ENCODE results near the gene RIMS1. TPM values are rescaled to one million over a fixed set of nuclear protein-coding genes. Genes with fewer than 3 reads are reported as not detected.

The RIMS1 gene
- total and polyA plus RNA-seq, 2 donors, result 0.09 to 0.14 TPM

- no peak overlapping the region for H3K4me3 ChIP-seq (ENCODE audit: low read length in 2 of 2)
- H3K27ac ChIP-seq (ENCODE audit: low read depth in 1 of 2, low read length in 1 of 2), result no peak overlapping the region
- no peaks in the 10 kb centered on the region for H3K4me1 ChIP-seq (ENCODE audit: control insufficient read depth in 2 of 2, insufficient read depth in 2 of 2, low read length in 2 of 2)
- DNase-seq (ENCODE audit: low read depth in 6 of 9, low spot score in 9 of 9), result no peak
- no peaks in the 10 kb centered on the region for H3K9me3 ChIP-seq (ENCODE audit: control insufficient read depth in 2 of 2, insufficient read depth in 1 of 2, low read length in 1 of 2)
- no peaks in the 10 kb centered on the region for H3K36me3 ChIP-seq (ENCODE audit: control insufficient read depth in 2 of 2, insufficient read depth in 2 of 2, low read length in 1 of 2)
- no peaks in the 10 kb centered on the region for H3K27me3 ChIP-seq (ENCODE audit: control insufficient read depth in 2 of 2, insufficient read depth in 1 of 2, low read length in 1 of 2)
- WGBS, result 61% methylated on average over 4 of the region's 4 CpGs
These were observed 496.5 kb downstream of the RIMS1 start for GRCh38 chr6:72382602-72383529.

GRCh38 chr6:72386324-72386723 is 500.0 kb downstream of the RIMS1 start:
- Histone ChIP-seq H3K27ac (ENCODE audit: low read depth in 1 of 2, low read length in 1 of 2) (no peak overlapping the region), H3K9me3 (ENCODE audit: control insufficient read depth in 2 of 2, insufficient read depth in 1 of 2, low read length in 1 of 2) (no peaks in the 10 kb centered on the region), H3K36me3 (ENCODE audit: control insufficient read depth in 2 of 2, insufficient read depth in 2 of 2, low read length in 1 of 2) (no peaks in the 10 kb centered on the region), H3K4me3 (ENCODE audit: low read length in 2 of 2) (no peak overlapping the region), H3K27me3 (ENCODE audit: control insufficient read depth in 2 of 2, insufficient read depth in 1 of 2, low read length in 1 of 2) (no peaks in the 10 kb centered on the region), H3K4me1 (ENCODE audit: control insufficient read depth in 2 of 2, insufficient read depth in 2 of 2, low read length in 2 of 2) (no peaks in the 10 kb centered on the region)
- no peak for DNase-seq (ENCODE audit: low read depth in 6 of 9, low spot score in 9 of 9)
- WGBS, result 82% methylated on average over 8 of the region's 8 CpGs

GRCh38 chr6:72389698-72390097 is 503.3 kb downstream of the RIMS1 start:
- Histone ChIP-seq H3K4me1 (ENCODE audit: control insufficient read depth in 2 of 2, insufficient read depth in 2 of 2, low read length in 2 of 2) (no peaks in the 10 kb centered on the region), H3K4me3 (ENCODE audit: low read length in 2 of 2) (no peak overlapping the region), H3K9me3 (ENCODE audit: control insufficient read depth in 2 of 2, insufficient read depth in 1 of 2, low read length in 1 of 2) (no peaks in the 10 kb centered on the region), H3K27me3 (ENCODE audit: control insufficient read depth in 2 of 2, insufficient read depth in 1 of 2, low read length in 1 of 2) (no peaks in the 10 kb centered on the region), H3K36me3 (ENCODE audit: control insufficient read depth in 2 of 2, insufficient read depth in 2 of 2, low read length in 1 of 2) (no peaks in the 10 kb centered on the region), H3K27ac (ENCODE audit: low read depth in 1 of 2, low read length in 1 of 2) (no peak overlapping the region)
- WGBS, result 100% methylated on average over 1 of the region's 1 CpG
- no peak for DNase-seq (ENCODE audit: low read depth in 6 of 9, low spot score in 9 of 9)

GRCh38 chr6:72390548-72390947 is 504.2 kb downstream of the RIMS1 start:
- Histone ChIP-seq H3K27ac (ENCODE audit: low read depth in 1 of 2, low read length in 1 of 2) (no peak overlapping the region), H3K4me3 (ENCODE audit: low read length in 2 of 2) (no peak overlapping the region), H3K27me3 (ENCODE audit: control insufficient read depth in 2 of 2, insufficient read depth in 1 of 2, low read length in 1 of 2) (no peaks in the 10 kb centered on the region), H3K4me1 (ENCODE audit: control insufficient read depth in 2 of 2, insufficient read depth in 2 of 2, low read length in 2 of 2) (no peaks in the 10 kb centered on the region), H3K36me3 (ENCODE audit: control insufficient read depth in 2 of 2, insufficient read depth in 2 of 2, low read length in 1 of 2) (no peaks in the 10 kb centered on the region), H3K9me3 (ENCODE audit: control insufficient read depth in 2 of 2, insufficient read depth in 1 of 2, low read length in 1 of 2) (no peaks in the 10 kb centered on the region)
- 95% methylated on average over 4 of the region's 4 CpGs for WGBS
- DNase-seq (ENCODE audit: low read depth in 6 of 9, low spot score in 9 of 9), result no peak

- Histone ChIP-seq H3K36me3 (ENCODE audit: control insufficient read depth in 2 of 2, insufficient read depth in 2 of 2, low read length in 1 of 2) (no peaks in the 10 kb centered on the region), H3K27ac (ENCODE audit: low read depth in 1 of 2, low read length in 1 of 2) (no peak overlapping the region), H3K27me3 (ENCODE audit: control insufficient read depth in 2 of 2, insufficient read depth in 1 of 2, low read length in 1 of 2) (no peaks in the 10 kb centered on the region), H3K9me3 (ENCODE audit: control insufficient read depth in 2 of 2, insufficient read depth in 1 of 2, low read length in 1 of 2) (no peaks in the 10 kb centered on the region), H3K4me3 (ENCODE audit: low read length in 2 of 2) (no peak overlapping the region), H3K4me1 (ENCODE audit: control insufficient read depth in 2 of 2, insufficient read depth in 2 of 2, low read length in 2 of 2) (no peaks in the 10 kb centered on the region)
- no peak for DNase-seq (ENCODE audit: low read depth in 6 of 9, low spot score in 9 of 9)
These were observed 515.5 kb downstream of the RIMS1 start for GRCh38 chr6:72401865-72402264.

- WGBS, result 95% methylated on average over 2 of the region's 2 CpGs
- no peak overlapping the region for H3K4me3 ChIP-seq (ENCODE audit: low read length in 2 of 2)
- no peaks in the 10 kb centered on the region for H3K4me1 ChIP-seq (ENCODE audit: control insufficient read depth in 2 of 2, insufficient read depth in 2 of 2, low read length in 2 of 2)
- no peaks in the 10 kb centered on the region for H3K36me3 ChIP-seq (ENCODE audit: control insufficient read depth in 2 of 2, insufficient read depth in 2 of 2, low read length in 1 of 2)
- no peak overlapping the region for H3K27ac ChIP-seq (ENCODE audit: low read depth in 1 of 2, low read length in 1 of 2)
- H3K27me3 ChIP-seq (ENCODE audit: control insufficient read depth in 2 of 2, insufficient read depth in 1 of 2, low read length in 1 of 2), result no peaks in the 10 kb centered on the region
- no peaks in the 10 kb centered on the region for H3K9me3 ChIP-seq (ENCODE audit: control insufficient read depth in 2 of 2, insufficient read depth in 1 of 2, low read length in 1 of 2)
- no peak for DNase-seq (ENCODE audit: low read depth in 6 of 9, low spot score in 9 of 9)
These were observed 517.1 kb downstream of the RIMS1 start for GRCh38 chr6:72403413-72403812.

GRCh38 chr6:72406517-72406916 is 520.2 kb downstream of the RIMS1 start:
- 73% methylated on average over 2 of the region's 2 CpGs for WGBS
- no peaks in the 10 kb centered on the region for H3K4me1 ChIP-seq (ENCODE audit: control insufficient read depth in 2 of 2, insufficient read depth in 2 of 2, low read length in 2 of 2)
- H3K4me3 ChIP-seq (ENCODE audit: low read length in 2 of 2), result no peak overlapping the region
- DNase-seq (ENCODE audit: low read depth in 6 of 9, low spot score in 9 of 9), result no peak
- no peaks in the 10 kb centered on the region for H3K9me3 ChIP-seq (ENCODE audit: control insufficient read depth in 2 of 2, insufficient read depth in 1 of 2, low read length in 1 of 2)
- H3K27me3 ChIP-seq (ENCODE audit: control insufficient read depth in 2 of 2, insufficient read depth in 1 of 2, low read length in 1 of 2), result no peaks in the 10 kb centered on the region
- no peaks in the 10 kb centered on the region for H3K36me3 ChIP-seq (ENCODE audit: control insufficient read depth in 2 of 2, insufficient read depth in 2 of 2, low read length in 1 of 2)
- H3K27ac ChIP-seq (ENCODE audit: low read depth in 1 of 2, low read length in 1 of 2), result no peak overlapping the region

- H3K27me3 ChIP-seq (ENCODE audit: control insufficient read depth in 2 of 2, insufficient read depth in 1 of 2, low read length in 1 of 2), result no peaks in the 10 kb centered on the region
- H3K4me3 ChIP-seq (ENCODE audit: low read length in 2 of 2), result no peak overlapping the region
- H3K9me3 ChIP-seq (ENCODE audit: control insufficient read depth in 2 of 2, insufficient read depth in 1 of 2, low read length in 1 of 2), result no peaks in the 10 kb centered on the region
- no peaks in the 10 kb centered on the region for H3K4me1 ChIP-seq (ENCODE audit: control insufficient read depth in 2 of 2, insufficient read depth in 2 of 2, low read length in 2 of 2)
- DNase-seq (ENCODE audit: low read depth in 6 of 9, low spot score in 9 of 9), result no peak
- H3K36me3 ChIP-seq (ENCODE audit: control insufficient read depth in 2 of 2, insufficient read depth in 2 of 2, low read length in 1 of 2), result no peaks in the 10 kb centered on the region
- no peak overlapping the region for H3K27ac ChIP-seq (ENCODE audit: low read depth in 1 of 2, low read length in 1 of 2)
- WGBS, result 79% methylated on average over 6 of the region's 6 CpGs
These were observed 524.4 kb downstream of the RIMS1 start for GRCh38 chr6:72410769-72411168.

- H3K27me3 ChIP-seq (ENCODE audit: control insufficient read depth in 2 of 2, insufficient read depth in 1 of 2, low read length in 1 of 2), result no peaks in the 10 kb centered on the region
- H3K4me1 ChIP-seq (ENCODE audit: control insufficient read depth in 2 of 2, insufficient read depth in 2 of 2, low read length in 2 of 2), result no peaks in the 10 kb centered on the region
- no peaks in the 10 kb centered on the region for H3K9me3 ChIP-seq (ENCODE audit: control insufficient read depth in 2 of 2, insufficient read depth in 1 of 2, low read length in 1 of 2)
- no peak overlapping the region for H3K27ac ChIP-seq (ENCODE audit: low read depth in 1 of 2, low read length in 1 of 2)
- no peak overlapping the region for H3K4me3 ChIP-seq (ENCODE audit: low read length in 2 of 2)
- peak; percentile 57 to 88 (median 74) for DNase-seq (ENCODE audit: low read depth in 6 of 9, low spot score in 9 of 9)
- H3K36me3 ChIP-seq (ENCODE audit: control insufficient read depth in 2 of 2, insufficient read depth in 2 of 2, low read length in 1 of 2), result no peaks in the 10 kb centered on the region
- 12% methylated on average over 7 of the region's 7 CpGs for WGBS
These were observed 525.7 kb downstream of the RIMS1 start for GRCh38 chr6:72411872-72412708.

Measured in thymus (tissue), 11 donors.